ENCODE measurements around the gene SAMD4B. TPM values are rescaled to one million over a fixed set of nuclear protein-coding genes. Genes with fewer than 3 reads are reported as not detected.

Gene SAMD4B
- total and polyA plus RNA-seq, 10 of the 15 experiments (the other 5 are each of a cell fraction or from before 2014, with no cell fraction given): 2.4 to 43.3 (median 23.9) TPM

DNA sequence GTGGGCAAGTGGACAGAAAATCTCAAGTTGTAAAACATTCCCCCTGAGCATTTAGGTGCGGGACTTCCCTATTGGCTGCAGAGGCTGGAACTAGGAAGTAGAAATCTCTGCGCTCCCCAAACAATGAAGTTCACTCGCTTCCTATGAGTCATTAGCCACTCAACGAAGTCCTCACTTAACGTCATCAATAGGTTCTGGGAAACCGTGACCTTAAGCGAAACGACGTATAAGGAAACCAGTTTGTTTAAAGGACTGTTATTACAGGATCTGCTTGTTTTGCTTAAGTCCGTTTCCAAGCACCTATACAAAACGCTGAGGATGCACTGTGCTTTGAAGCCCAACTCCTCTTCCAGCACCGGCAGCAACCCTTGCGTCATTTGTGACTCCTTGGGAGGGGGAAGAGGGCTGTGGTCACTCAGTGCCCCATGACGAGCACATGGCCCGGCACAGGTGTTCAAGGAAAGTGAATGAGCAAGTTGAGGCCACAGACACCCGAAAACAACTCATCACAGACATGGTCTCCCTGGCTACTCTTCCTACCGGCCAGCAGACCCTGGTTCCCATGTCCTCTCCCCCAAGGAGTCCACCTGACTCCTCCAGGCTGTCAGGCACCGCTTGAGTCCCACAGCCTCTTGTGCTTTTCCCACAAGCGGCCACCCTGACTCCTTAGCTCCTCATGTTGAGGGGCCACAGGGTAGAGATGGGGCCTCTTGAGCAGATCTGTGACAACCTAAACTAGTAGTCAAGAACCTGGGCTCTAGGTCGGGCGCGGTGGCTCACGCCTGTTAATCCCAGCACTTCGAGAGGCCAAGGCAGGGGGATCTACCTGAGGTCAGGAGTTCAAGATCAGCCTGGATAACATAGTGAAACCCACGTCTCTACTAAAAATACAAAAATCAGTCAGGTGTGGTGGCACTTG lies 88.7 kb downstream of the SAMD4B start (continued):
- no peak for TF ChIP-seq FOS (IDR thresholded peaks at IDR 0.05; ENCODE audit: borderline replicate concordance, extremely low read depth, insufficient read length)
- 0 out of 2 replicates have a peak, but pooled peaks have one; percentile 68 for TF ChIP-seq SMARCA5 (IDR thresholded peaks at IDR 0.05)
- peak; percentile 53; the same call in 1 of the 2 replicates for TF ChIP-seq FOXM1 (IDR thresholded peaks at IDR 0.05; ENCODE audit: low read depth, low read length)
- TF ChIP-seq, protein P1, sequence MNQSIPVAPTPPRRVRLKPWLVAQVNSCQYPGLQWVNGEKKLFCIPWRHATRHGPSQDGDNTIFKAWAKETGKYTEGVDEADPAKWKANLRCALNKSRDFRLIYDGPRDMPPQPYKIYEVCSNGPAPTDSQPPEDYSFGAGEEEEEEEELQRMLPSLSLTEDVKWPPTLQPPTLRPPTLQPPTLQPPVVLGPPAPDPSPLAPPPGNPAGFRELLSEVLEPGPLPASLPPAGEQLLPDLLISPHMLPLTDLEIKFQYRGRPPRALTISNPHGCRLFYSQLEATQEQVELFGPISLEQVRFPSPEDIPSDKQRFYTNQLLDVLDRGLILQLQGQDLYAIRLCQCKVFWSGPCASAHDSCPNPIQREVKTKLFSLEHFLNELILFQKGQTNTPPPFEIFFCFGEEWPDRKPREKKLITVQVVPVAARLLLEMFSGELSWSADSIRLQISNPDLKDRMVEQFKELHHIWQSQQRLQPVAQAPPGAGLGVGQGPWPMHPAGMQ (IDR thresholded peaks at IDR 0.05; ENCODE audit: borderline replicate concordance): no peak
- no peak for TF ChIP-seq SREBF2 (IDR thresholded peaks at IDR 0.05; ENCODE audit: low read length)
- no peak for TF ChIP-seq NRF1 (conservative IDR thresholded peaks at IDR 0.05; ENCODE audit: low read depth, low read length)
- no peak for TF ChIP-seq ZZZ3 (IDR thresholded peaks at IDR 0.05; ENCODE audit: control insufficient read depth, insufficient read length, low read depth)
- TF ChIP-seq, protein P2, sequence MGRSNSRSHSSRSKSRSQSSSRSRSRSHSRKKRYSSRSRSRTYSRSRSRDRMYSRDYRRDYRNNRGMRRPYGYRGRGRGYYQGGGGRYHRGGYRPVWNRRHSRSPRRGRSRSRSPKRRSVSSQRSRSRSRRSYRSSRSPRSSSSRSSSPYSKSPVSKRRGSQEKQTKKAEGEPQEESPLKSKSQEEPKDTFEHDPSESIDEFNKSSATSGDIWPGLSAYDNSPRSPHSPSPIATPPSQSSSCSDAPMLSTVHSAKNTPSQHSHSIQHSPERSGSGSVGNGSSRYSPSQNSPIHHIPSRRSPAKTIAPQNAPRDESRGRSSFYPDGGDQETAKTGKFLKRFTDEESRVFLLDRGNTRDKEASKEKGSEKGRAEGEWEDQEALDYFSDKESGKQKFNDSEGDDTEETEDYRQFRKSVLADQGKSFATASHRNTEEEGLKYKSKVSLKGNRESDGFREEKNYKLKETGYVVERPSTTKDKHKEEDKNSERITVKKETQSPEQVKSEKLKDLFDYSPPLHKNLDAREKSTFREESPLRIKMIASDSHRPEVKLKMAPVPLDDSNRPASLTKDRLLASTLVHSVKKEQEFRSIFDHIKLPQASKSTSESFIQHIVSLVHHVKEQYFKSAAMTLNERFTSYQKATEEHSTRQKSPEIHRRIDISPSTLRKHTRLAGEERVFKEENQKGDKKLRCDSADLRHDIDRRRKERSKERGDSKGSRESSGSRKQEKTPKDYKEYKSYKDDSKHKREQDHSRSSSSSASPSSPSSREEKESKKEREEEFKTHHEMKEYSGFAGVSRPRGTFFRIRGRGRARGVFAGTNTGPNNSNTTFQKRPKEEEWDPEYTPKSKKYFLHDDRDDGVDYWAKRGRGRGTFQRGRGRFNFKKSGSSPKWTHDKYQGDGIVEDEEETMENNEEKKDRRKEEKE (IDR thresholded peaks at IDR 0.05): no peak
- no peak for TF ChIP-seq KLF5 (IDR thresholded peaks at IDR 0.05; ENCODE audit: partially characterized antibody)
- TF ChIP-seq YY1 (IDR thresholded peaks at IDR 0.05; ENCODE audit: low read depth, low read length): no peak
- TF ChIP-seq CHD2 (IDR thresholded peaks at IDR 0.05; ENCODE audit: borderline replicate concordance, low read depth, low read length): peak; percentile 27; the same call in 1 of the 2 replicates
- no peak for TF ChIP-seq EZH2 (IDR thresholded peaks at IDR 0.05; ENCODE audit: borderline replicate concordance, control insufficient read depth, low read depth, low read length)
- TF ChIP-seq KDM1A (IDR thresholded peaks at IDR 0.05; ENCODE audit: borderline replicate concordance): no peak
- TF ChIP-seq KAT2A (conservative IDR thresholded peaks at IDR 0.05; ENCODE audit: control insufficient read depth, low read depth, low read length): no peak
- TF ChIP-seq RBBP5 (conservative IDR thresholded peaks at IDR 0.05): peak; percentile 75; the same call in 1 of the 2 replicates
- TF ChIP-seq NR2C1 (IDR thresholded peaks at IDR 0.05): no peak
- no peak for TF ChIP-seq FOXK2 (IDR thresholded peaks at IDR 0.05)
- TF ChIP-seq NR2F1 (conservative IDR thresholded peaks at IDR 0.05): peak; percentile 10; the same call in 1 of the 2 replicates
- no peak for TF ChIP-seq STAT3 (IDR thresholded peaks at IDR 0.05; ENCODE audit: low read depth, low read length)
- no peak for TF ChIP-seq NR2C2 (IDR thresholded peaks at IDR 0.05; ENCODE audit: borderline replicate concordance, control insufficient read depth, insufficient read length, low read depth)
- TF ChIP-seq SMC3 (IDR thresholded peaks at IDR 0.05; ENCODE audit: borderline replicate concordance, low read length): no peak
- 0 out of 2 replicates have a peak, but pooled peaks have one; percentile 15 for TF ChIP-seq MEF2A (IDR thresholded peaks at IDR 0.05; ENCODE audit: insufficient read depth, low read depth, low read length)
- peak in 1 of 2 experiments; percentile 64; a peak in 2 of 4 replicates for TF ChIP-seq IKZF2 (IDR thresholded peaks at IDR 0.05)
- no peak for TF ChIP-seq PAX8 (IDR thresholded peaks at IDR 0.05)
- TF ChIP-seq, protein P3, sequence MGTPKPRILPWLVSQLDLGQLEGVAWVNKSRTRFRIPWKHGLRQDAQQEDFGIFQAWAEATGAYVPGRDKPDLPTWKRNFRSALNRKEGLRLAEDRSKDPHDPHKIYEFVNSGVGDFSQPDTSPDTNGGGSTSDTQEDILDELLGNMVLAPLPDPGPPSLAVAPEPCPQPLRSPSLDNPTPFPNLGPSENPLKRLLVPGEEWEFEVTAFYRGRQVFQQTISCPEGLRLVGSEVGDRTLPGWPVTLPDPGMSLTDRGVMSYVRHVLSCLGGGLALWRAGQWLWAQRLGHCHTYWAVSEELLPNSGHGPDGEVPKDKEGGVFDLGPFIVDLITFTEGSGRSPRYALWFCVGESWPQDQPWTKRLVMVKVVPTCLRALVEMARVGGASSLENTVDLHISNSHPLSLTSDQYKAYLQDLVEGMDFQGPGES (IDR thresholded peaks at IDR 0.05): no peak
- no peak for TF ChIP-seq TCF7 (IDR thresholded peaks at IDR 0.05; ENCODE audit: borderline replicate concordance)
- no peak for TF ChIP-seq BRCA1 (IDR thresholded peaks at IDR 0.05; ENCODE audit: low read depth, low read length)
